Stimulated activated CD8-positive, alpha-beta memory T cell treated with anti-CD3 and anti-CD28 coated beads, Interleukin-12 subunit alpha, Interleukin-12 subunit beta, amount 100 ng/mL, for 4 hours (primary cell): ENCODE results near the gene GRAMD1C.

Source experiments
- DNase-seq: peaks from one replicate; pipeline ENCODE4 v3.0.0-alpha.2; 2020; ENCODE audit warnings: low read depth

GRAMD1C gene

DNA sequence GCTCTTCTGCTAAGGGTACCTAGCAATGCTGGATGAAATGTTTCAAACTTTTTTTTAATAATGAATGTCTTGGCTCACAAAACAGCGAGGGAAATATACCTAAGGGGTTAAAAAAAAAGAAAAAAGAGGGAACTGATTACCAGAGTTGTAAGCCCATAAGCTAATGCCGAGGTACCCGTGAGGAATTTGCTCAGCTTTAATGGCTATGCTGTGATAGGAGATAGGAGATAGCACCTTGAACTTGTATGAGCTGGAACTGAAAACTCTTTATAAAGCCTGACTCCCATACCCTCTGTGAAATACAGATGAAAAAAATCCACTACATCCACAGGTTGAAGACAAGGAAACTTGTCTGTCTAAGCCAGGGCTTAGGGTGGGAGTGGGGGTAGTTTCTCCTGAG, 13.9 kb downstream of the GRAMD1C start:
- no peak for DNase-seq

- no peak for DNase-seq
These were observed 28.9 kb downstream of the GRAMD1C start for GRCh38 chr3:113867506-113867905.

DNA sequence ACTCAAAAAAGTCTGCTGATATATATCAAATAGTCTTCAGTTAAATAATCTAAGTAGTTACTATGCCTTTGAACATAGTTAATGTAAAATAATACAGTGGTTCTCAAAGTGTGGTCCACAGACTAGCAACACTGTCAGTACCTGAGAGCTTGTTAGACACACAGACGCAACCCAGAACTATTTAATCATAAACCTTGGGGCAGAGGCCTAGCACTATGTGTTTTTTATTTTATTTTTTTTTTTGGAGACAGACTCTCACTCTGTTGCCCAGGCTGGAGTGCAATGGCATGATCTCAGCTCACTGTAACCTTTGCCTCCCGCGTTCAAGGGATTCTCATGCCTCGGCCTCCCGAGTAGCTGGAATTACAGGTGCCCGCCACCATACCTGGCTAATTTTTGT, 34.7 kb downstream of the GRAMD1C start:
- no peak for DNase-seq

DNA sequence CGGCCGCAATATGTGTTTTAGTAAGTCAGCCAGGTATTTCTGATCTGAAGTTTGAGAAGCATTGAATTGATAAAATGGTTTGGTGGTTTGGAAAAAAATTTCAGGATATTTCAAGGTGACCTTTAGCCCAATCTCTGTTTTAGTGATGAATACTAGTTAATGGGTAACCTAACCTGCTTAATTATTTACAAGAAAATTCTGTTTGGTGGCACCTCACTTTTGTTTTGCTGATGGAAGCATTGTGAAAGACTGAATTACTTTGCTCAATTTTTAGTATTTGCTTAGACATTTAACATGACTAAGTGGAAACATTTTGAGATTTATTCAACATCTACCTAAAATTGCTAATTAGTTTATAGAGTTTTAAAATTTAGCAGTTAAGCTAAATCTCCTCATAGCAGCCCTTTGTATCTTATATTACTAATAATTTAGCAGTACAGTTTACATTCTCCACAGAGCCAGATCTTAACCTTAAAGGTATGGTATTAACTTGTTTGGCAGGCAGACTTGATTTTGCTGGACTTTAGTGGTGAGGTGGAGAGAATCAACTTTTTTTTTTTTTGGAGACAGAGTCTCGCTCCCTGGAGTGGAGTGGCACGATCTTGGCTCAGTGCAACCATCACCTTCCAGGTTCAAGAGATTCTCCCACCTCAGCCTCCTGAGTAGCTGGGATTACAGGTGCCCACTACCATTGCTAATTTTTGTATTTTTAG, 35.4 kb downstream of the GRAMD1C start:
- DNase-seq, result no peak

- no peak for DNase-seq
These were observed 39.8 kb downstream of the GRAMD1C start for GRCh38 chr3:113878403-113878802.

GRCh38 chr3:113885050-113885449, 46.5 kb downstream of the GRAMD1C start:
- no peak for DNase-seq

GRCh38 chr3:113890256-113890900, 51.8 kb downstream of the GRAMD1C start:
- no peak for DNase-seq

DNA sequence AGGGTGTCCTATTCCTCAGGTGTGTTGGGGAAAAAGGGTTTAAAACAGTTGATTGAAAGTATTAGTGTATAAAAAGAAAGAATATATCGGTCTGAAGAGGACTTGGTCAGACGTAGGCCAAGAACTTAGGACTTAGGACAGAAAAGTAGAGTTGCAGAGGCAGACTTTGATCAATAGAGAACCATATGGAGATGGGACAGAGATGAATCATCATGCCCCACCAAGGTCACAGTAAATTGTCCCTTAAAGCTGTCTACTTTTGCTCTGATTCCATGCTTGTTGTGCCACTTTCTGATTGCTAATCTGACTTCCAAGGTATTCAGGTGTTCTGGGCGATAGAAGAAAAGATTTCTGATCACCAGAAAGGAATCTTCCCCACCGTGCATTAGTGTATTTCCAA, 56.3 kb downstream of the GRAMD1C start:
- DNase-seq, result no peak

DNA sequence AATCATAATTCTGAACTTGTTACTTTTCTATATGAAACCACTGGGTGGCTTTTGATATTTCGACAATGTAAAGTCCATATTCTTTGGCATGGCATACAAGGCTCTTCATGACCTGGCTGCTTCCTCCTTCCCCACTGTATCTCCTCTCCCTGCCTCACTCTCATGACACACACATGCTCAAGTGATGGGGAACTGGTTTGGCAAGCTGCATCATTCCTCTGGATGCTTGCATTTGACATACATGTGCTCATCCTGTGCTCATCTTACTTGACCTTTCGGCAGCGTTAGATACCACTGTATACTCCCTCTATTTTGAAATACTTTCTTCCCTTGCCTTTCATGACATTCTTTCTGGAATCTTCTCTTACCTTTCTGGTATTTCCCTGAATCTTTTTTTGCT, 57.4 kb downstream of the GRAMD1C start:
- no peak for DNase-seq

DNA sequence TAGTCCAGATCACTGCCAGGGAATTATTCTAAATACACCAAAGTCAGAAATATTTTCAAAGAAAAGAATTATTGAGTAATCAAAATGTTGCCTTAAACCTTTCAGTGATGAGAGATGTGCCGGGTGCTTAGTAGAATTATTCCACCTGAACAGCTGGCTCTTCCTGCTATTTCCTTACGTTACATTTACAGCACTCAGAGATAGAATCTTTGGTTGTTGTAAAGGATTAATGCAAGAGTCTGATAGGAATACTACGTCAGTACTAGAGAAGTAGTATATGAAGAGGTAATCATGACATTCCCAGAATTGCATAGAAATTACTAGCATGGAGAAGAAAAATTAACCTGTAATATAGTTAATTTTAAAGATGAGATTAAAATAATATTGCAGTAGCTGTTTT, 58.3 kb downstream of the GRAMD1C start:
- DNase-seq, result no peak

DNA sequence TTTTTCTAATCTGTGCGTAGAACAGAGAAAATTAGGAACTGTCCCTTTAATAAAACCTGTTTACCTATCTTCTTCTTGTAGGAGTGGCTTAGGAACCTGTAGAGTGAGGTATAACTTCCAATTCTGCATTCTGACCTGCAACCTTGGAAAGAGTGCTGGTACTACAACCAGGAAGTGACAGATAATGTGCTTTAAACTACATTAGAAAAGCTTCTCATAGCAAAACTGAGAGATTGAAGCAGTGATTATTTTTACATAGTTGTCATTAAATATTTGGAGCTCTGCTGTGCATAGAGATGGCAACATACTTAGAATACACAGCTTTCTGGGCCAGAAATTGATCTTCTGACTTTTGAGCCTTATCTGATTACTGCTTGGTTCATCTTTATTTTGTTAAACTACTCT, 58.8 kb downstream of the GRAMD1C start:
- no peak for DNase-seq

DNA sequence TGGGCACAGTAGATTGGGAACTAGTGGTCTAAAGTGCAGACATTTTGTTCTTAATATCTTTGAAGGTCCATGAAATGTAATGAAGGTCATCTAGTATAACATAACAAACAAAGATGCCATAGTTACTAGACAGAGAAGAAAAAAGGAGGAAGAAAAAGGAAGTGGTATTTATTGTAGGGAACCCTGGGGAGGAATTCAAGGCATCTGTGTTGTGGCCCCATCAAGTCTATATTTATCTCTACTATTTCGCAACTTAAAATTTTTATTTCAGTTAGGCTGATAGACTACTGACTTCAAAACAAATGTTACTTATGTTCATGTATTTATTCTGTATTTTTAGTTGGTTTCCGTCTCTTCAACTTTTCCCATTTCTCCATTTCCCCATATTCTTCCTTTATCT, 60.3 kb downstream of the GRAMD1C start:
- no peak for DNase-seq

DNA sequence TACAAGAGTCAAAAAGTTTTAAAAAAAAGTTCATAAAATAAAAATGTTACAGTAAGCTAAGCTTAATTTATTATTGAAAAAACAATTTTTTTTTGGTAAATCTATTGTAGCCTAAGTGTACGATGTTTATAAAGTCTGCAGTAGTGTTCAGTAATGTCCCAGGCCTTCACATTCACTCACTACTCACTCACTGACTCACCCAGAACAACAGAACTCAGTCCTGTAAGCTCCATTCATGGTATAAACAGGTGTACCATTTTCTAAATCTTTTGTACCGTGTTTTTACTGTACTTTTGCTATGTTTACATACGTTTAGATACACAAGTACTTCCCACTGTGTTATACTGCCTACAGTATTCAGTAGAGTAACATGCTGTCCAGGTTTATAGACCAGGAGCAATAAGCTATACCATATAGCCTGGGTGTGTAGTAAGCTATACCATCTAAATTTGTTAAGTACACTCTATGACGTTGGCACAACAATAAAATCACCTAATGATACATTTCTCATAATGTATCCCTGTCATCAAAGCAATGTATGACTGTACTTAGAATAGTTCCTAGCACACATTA, 68.1 kb downstream of the GRAMD1C start:
- no peak for DNase-seq

GRCh38 chr3:113908133-113908532, 69.5 kb downstream of the GRAMD1C start:
- DNase-seq, result no peak

GRCh38 chr3:113910966-113911365, 72.4 kb downstream of the GRAMD1C start:
- no peak for DNase-seq

GRCh38 chr3:113912552-113913236, 74.1 kb downstream of the GRAMD1C start:
- DNase-seq, result no peak

GRCh38 chr3:113914646-113915045, 76.1 kb downstream of the GRAMD1C start:
- no peak for DNase-seq

DNA sequence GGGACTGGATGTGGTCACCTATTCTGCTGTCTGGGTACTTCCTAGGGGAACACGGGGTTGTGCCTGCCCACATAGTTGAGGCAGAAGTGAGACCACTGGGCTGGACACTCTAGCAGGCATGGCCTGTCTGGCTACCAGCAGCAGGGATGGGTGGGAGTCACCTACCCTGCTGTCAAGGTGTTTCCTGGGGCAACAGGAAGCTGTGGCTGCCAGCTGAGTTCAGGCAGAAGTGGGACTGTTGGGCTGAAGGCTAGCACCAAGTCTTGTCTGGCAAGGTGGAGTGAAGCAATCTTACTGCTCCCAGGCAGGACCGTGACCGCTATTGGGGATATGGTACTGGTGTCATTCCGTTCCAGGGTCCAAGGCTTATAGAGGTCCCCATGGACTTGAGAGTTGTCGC, 89.0 kb downstream of the GRAMD1C start:
- DNase-seq, result no peak

DNA sequence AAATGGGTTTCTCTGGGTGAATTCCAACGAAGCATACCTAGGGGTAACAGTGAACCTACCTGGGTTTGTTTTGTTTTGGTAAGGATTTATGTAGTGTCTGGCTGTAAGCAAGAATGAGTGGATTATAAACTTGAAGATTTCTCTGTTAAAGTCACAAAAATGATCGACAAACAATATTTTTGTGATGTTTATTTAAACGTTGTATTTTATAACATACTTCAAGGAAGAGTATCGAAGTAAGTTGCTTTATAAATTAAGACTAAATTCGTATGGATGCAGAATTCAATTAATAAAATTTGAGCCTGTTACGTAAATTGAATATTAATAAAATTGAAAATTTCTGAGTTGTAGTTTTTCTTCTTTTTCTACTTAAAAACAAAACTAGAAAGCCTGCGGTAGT, 108.2 kb downstream of the GRAMD1C start:
- no peak for DNase-seq

DNA sequence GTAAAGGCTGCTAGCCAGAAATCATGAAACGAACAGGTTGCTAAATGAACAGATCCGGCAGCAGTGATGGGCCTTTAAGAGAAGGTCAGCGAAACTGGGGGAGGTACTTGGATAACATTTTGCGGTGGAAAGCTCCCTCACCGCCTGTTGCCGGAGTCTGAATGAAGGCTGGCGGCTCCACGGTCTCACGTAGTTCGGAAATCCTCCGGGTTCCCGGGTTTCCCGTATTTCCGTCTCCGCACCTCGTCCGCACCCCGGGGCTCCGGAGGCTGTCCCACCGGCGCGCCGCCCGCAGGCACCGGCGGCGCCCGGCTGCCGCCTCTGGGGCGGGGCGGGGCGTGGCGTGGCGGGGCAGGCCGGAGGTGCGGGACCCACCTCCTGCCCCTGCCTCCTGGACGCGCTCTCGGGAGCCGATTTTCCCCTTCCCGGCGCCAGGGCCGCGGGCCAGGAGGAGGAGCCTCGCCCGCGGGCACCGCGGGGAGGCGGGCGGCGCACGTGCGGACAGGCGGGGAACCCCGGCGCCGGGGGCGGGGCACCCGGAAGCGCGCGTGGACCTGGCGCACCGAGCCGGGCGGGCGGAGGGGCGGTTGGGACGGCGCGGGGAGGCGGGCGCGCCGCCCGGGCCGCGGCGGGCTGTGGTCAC, 108.9 kb downstream of the GRAMD1C start, which contains the start of gene ZDHHC23:
ZDHHC23 (plus strand) TSS at position 642 of the 643 bp plus-strand sequence. CDS start 790 bp downstream, outside the sequence.
- peak; percentile 66 for DNase-seq

GRCh38 chr3:113948015-113948917, 109.7 kb downstream of the GRAMD1C start:
- peak; percentile 16 for DNase-seq
